ENCODE results near the gene LRRC4C. TPM values are rescaled to one million over a fixed set of nuclear protein-coding genes. Genes with fewer than 3 reads are reported as not detected.
"Not testable (repeated sequence)": the region's sequence is repeated elsewhere in the genome, so short reads cannot be mapped to it uniquely, and the experiment has no call there.

Gene LRRC4C
- polyA plus RNA-seq, 1 donor, result 3.9 TPM

DNA sequence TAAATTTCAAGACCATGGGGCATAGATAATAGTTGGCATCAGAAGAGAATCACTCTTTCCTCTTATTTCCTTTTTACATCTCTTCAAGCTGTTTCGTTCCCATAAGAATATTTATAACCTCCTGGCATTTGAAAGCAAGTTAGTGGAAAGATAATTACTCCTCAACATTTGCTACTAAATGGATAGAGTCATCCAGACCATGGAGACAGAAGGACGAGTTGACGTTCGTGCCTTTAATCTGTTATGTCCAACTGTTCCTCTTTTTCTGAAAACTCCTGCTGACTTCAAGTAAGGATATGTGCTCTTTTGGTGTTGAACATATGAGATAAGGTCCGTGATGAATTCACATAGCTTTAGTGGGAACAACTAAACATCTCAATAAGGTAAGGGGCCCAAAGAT lies 414.2 kb downstream of the LRRC4C start:
- WGBS (ENCODE audit: insufficient coverage, low lambda C conversion rate), result 60% methylated on average over 1 of the region's 5 CpGs
- H3K9me3 ChIP-seq (ENCODE audit: control insufficient read depth, low read depth, low read length), result no peaks in the 10 kb centered on the region
- H3K4me1 ChIP-seq (ENCODE audit: control insufficient read depth, insufficient read depth, low read length), result no peaks in the 10 kb centered on the region
- H3K27me3 ChIP-seq (ENCODE audit: control insufficient read depth, insufficient read depth, low read length), result no peaks in the 10 kb centered on the region
- no peak overlapping the region for H3K4me3 ChIP-seq (ENCODE audit: low read length)
- DNase-seq, result no peak
- H3K27ac ChIP-seq (ENCODE audit: low read length), result no peak overlapping the region
- no peaks in the 10 kb centered on the region for H3K36me3 ChIP-seq (ENCODE audit: control insufficient read depth, insufficient read depth, low read length)

DNA sequence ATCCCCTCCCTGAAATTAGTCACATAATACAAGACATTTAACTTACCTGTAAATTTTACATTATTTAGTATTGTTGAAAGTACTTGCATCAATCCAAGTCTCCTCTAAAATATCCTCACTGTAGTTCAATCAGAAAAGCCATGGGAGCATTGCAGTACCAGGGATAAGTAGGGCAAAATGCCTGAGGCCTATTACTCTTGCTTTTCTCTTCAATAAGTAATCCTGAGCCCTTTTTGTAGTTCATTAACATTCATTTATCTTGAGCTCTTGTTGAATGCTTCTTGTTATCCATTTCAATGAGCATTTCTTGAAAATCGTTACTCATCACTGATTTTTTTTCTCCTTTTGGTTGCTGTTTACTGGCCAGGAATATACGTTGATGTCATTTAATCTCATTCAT lies 414.7 kb downstream of the LRRC4C start:
- WGBS (ENCODE audit: insufficient coverage, low lambda C conversion rate), result 90% methylated on average over 2 of the region's 2 CpGs
- no peaks in the 10 kb centered on the region for H3K36me3 ChIP-seq (ENCODE audit: control insufficient read depth, insufficient read depth, low read length)

DNA sequence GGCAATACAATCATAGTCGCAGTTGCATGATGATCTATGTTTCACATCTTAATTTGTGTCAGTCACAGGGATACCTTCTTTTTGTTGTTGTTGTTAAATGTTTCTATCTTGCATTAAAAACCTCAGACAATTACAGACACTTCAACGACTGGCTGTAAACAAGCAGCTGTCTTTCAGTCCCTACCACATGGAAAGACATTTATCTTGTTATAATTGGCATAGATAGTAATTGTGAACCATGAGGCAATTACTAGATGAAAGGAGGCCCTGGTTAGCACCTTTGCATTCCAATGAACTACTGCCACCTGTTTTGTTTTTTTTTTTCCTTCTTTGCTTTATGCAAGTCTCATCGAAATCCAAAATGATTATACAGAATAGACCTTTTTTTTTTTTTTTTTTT lies 416.8 kb downstream of the LRRC4C start:
- WGBS (ENCODE audit: insufficient coverage, low lambda C conversion rate), result 70% methylated on average over 2 of the region's 3 CpGs
- Histone ChIP-seq H3K4me3 (ENCODE audit: low read length) (no peak overlapping the region), H3K4me1 (ENCODE audit: control insufficient read depth, insufficient read depth, low read length) (no peaks in the 10 kb centered on the region), H3K27ac (ENCODE audit: low read length) (no peak overlapping the region), H3K36me3 (ENCODE audit: control insufficient read depth, insufficient read depth, low read length) (no peaks in the 10 kb centered on the region), H3K9me3 (ENCODE audit: control insufficient read depth, low read depth, low read length) (no peaks in the 10 kb centered on the region), H3K27me3 (ENCODE audit: control insufficient read depth, insufficient read depth, low read length) (no peaks in the 10 kb centered on the region)
- no peak for DNase-seq

More for the DNA sequence above, 414.7 kb downstream of the LRRC4C start:
- Histone ChIP-seq H3K27me3 (ENCODE audit: control insufficient read depth, insufficient read depth, low read length) (no peaks in the 10 kb centered on the region), H3K4me3 (ENCODE audit: low read length) (no peak overlapping the region), H3K27ac (ENCODE audit: low read length) (no peak overlapping the region), H3K9me3 (ENCODE audit: control insufficient read depth, low read depth, low read length) (no peaks in the 10 kb centered on the region), H3K4me1 (ENCODE audit: control insufficient read depth, insufficient read depth, low read length) (no peaks in the 10 kb centered on the region)
- DNase-seq, result no peak

DNA sequence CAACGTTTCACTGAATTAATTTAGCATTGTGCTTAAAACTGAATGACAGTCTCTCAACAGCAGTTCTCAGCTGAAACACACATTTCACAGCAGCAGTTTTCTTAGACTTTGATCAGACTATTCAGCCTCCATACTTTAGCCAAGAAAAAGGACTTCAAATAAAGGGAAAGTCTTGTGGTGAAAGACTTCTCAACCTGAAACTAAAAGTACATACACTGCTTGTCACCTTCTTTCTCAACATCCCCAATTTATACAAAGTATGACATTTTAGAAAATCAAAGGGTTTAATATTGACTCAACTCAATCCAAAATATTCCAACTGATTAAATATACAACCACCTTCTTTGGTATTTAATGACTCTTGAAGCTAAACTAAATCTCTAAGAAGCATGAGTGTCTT lies 419.0 kb downstream of the LRRC4C start:
- no peaks in the 10 kb centered on the region for H3K36me3 ChIP-seq (ENCODE audit: control insufficient read depth, insufficient read depth, low read length)
- H3K4me3 ChIP-seq (ENCODE audit: low read length), result no peak overlapping the region
- no peak for DNase-seq
- no peaks in the 10 kb centered on the region for H3K9me3 ChIP-seq (ENCODE audit: control insufficient read depth, low read depth, low read length)
- no peaks in the 10 kb centered on the region for H3K4me1 ChIP-seq (ENCODE audit: control insufficient read depth, insufficient read depth, low read length)
- H3K27ac ChIP-seq (ENCODE audit: low read length), result no peak overlapping the region
- no peaks in the 10 kb centered on the region for H3K27me3 ChIP-seq (ENCODE audit: control insufficient read depth, insufficient read depth, low read length)
- no CpG with 5 or more reads among the region's 1 CpG for WGBS (ENCODE audit: insufficient coverage, low lambda C conversion rate)

DNA sequence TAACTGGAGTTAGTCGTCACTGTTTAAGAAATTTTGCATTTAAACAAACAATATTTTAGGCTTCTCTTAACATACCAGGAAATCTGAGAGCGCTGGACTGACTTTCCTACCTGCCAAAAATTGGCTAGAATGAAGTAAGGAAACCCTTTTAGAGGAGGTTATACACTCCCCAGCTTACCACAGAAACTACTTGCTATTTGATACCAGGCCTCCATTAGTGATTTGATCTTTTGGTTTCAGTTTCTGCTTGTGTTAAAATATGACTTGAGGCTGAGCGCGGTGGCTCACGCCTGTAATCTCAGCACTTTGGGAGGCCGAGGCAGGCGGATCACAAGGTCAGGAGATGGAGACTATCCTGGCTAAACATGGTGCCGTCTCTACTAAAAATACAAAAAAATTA lies 419.9 kb downstream of the LRRC4C start:
- Histone ChIP-seq H3K9me3 (ENCODE audit: control insufficient read depth, low read depth, low read length) (no peaks in the 10 kb centered on the region), H3K4me3 (ENCODE audit: low read length) (no peak overlapping the region), H3K4me1 (ENCODE audit: control insufficient read depth, insufficient read depth, low read length) (no peaks in the 10 kb centered on the region), H3K36me3 (ENCODE audit: control insufficient read depth, insufficient read depth, low read length) (no peaks in the 10 kb centered on the region), H3K27ac (ENCODE audit: low read length) (no peak overlapping the region), H3K27me3 (ENCODE audit: control insufficient read depth, insufficient read depth, low read length) (no peaks in the 10 kb centered on the region)
- no peak for DNase-seq
- WGBS (ENCODE audit: insufficient coverage, low lambda C conversion rate), result 93% methylated on average over 3 of the region's 8 CpGs

DNA sequence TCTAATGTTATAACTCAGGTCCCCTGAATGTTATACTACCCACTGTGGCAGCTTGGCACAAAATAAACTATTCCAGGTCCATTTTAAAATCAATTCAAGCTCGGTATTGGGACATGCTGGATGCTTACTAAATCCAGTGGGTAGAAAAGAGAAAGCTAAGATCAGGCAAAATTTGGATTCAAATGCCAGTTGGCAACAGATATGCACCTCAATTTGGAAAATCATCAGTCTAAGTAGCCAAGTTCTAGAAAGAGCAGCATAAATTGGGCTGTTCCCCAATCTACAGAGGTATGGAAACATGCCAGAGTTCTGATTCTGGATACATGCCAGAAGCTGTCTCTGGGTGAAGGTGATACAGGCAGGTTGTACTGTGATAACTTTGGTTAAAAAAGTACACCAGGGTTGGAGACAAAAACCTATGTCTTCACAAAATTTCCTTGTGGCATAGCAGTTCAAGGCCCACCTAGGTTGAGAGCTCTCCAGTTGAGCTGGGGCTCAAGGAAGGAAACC lies 427.8 kb downstream of the LRRC4C start:
- DNase-seq, result no peak
- no peak overlapping the region for H3K4me3 ChIP-seq (ENCODE audit: low read length)
- no peaks in the 10 kb centered on the region for H3K36me3 ChIP-seq (ENCODE audit: control insufficient read depth, insufficient read depth, low read length)
- H3K4me1 ChIP-seq (ENCODE audit: control insufficient read depth, insufficient read depth, low read length), result no peaks in the 10 kb centered on the region
- no peaks in the 10 kb centered on the region for H3K9me3 ChIP-seq (ENCODE audit: control insufficient read depth, low read depth, low read length)
- no CpG with 5 or more reads among the region's 1 CpG for WGBS (ENCODE audit: insufficient coverage, low lambda C conversion rate)
- no peak overlapping the region for H3K27ac ChIP-seq (ENCODE audit: low read length)
- no peaks in the 10 kb centered on the region for H3K27me3 ChIP-seq (ENCODE audit: control insufficient read depth, insufficient read depth, low read length)

DNA sequence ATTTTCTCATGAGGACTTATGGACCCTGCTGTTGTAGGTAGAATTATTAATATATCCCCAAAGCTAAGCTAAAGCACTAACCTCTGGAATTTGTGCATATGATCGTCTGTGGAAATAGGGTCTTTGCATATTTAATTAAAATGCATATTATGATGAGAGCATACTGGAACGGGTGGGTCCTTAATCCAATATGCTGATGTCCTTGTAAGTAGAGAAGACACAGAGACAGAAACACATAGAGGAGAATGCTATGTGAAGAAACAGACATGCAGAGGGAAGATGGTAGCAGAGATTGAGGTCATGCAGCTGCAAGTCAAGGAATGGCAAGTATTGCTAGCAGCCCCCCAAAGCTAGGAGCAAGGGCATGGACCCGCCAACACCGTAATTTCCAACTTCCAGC lies 439.2 kb downstream of the LRRC4C start:
- Histone ChIP-seq H3K4me1 (ENCODE audit: control insufficient read depth, insufficient read depth, low read length) (no peaks in the 10 kb centered on the region), H3K27ac (ENCODE audit: low read length) (no peak overlapping the region), H3K36me3 (ENCODE audit: control insufficient read depth, insufficient read depth, low read length) (no peaks in the 10 kb centered on the region), H3K9me3 (ENCODE audit: control insufficient read depth, low read depth, low read length) (peaks cover 3% of the 10 kb centered on the region), H3K4me3 (ENCODE audit: low read length) (no peak overlapping the region), H3K27me3 (ENCODE audit: control insufficient read depth, insufficient read depth, low read length) (no peaks in the 10 kb centered on the region)
- 93% methylated on average over 3 of the region's 4 CpGs for WGBS (ENCODE audit: insufficient coverage, low lambda C conversion rate)
- no peak for DNase-seq

DNA sequence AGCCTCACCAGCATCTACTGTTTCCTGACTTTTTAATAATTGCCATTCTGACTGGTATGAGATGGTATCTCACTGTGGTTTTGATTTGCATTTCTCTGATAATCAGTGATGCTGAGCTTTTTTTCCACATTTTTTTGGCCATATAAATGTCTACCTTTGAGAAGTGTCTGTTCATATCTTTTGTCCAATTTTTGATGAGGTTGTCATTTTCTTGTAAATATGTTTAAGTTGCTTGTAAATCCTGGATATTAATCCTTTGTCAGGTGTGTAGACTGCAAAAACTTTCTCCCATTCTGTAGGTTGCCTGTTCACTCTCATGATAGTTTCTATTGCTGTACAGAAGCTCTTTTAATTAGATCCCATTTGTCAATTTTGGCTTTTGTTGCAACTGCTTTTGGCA lies 439.8 kb downstream of the LRRC4C start:
- not testable (repeated sequence) for DNase-seq

DNA sequence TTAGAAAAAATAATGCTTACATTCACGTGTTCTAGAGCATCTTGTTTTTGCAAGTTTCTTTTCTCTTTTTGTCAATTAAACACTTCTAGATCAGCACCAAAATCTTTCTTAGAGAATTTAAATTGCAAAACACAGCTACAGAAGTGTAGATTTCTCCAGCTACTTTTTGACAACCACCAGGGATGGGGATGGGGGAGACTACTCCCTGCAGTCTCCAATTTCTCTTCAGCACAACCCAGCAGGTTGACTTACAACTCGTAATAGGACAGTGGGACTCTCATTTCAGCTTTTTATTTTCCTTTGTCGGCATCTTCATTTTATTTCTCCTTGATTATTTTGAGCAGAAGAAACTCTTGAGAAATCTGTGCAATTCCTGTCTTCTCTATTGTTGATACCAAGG lies 441.2 kb downstream of the LRRC4C start:
- WGBS (ENCODE audit: insufficient coverage, low lambda C conversion rate), result 41% methylated on average over 3 of the region's 3 CpGs
- Histone ChIP-seq H3K36me3 (ENCODE audit: control insufficient read depth, insufficient read depth, low read length) (no peaks in the 10 kb centered on the region), H3K27me3 (ENCODE audit: control insufficient read depth, insufficient read depth, low read length) (no peaks in the 10 kb centered on the region), H3K4me3 (ENCODE audit: low read length) (no peak overlapping the region), H3K4me1 (ENCODE audit: control insufficient read depth, insufficient read depth, low read length) (no peaks in the 10 kb centered on the region), H3K9me3 (ENCODE audit: control insufficient read depth, low read depth, low read length) (peaks cover 3% of the 10 kb centered on the region), H3K27ac (ENCODE audit: low read length) (no peak overlapping the region)
- no peak for DNase-seq

More for the DNA sequence above, 439.8 kb downstream of the LRRC4C start:
- not testable (repeated sequence) for H3K9me3 ChIP-seq (ENCODE audit: control insufficient read depth, low read depth, low read length); H3K27ac ChIP-seq (ENCODE audit: low read length); H3K4me3 ChIP-seq (ENCODE audit: low read length); H3K36me3 ChIP-seq (ENCODE audit: control insufficient read depth, insufficient read depth, low read length); H3K4me1 ChIP-seq (ENCODE audit: control insufficient read depth, insufficient read depth, low read length); H3K27me3 ChIP-seq (ENCODE audit: control insufficient read depth, insufficient read depth, low read length)

DNA sequence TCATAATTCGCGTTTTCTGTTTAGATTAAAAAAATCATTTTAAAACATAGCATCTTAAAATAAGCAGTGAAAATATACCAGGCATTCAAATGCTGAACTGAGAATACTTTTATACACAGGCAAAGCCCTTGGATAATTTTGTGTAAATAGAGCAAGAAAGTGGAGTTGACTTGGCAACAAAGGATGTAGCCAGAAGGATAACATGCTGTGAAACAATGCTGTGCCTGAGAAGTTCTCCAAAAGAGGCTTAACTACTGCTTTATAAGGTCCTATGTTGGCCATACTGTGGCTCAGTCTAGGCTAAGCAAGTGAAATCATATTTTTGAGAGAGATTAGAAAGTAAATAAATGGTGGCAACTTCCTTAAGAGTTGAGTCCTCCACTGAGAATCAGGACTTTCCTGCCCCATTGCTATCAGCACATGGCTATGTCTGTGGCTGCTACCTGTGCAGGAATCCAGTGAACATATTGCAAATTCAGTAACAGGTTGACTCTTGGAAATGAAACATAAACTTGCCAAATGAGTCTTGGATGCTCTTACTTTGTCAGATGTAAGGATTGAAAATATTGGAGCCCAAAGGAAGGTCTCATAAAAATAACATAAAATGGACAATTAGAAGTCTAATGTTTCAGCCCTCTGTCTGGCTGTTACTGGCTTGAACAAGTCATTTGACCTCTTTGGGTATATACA lies 448.9 kb downstream of the LRRC4C start:
- no peak for DNase-seq
- 88% methylated on average over 2 of the region's 2 CpGs for WGBS (ENCODE audit: insufficient coverage, low lambda C conversion rate)
- Histone ChIP-seq H3K4me1 (ENCODE audit: control insufficient read depth, insufficient read depth, low read length) (no peaks in the 10 kb centered on the region), H3K9me3 (ENCODE audit: control insufficient read depth, low read depth, low read length) (no peaks in the 10 kb centered on the region), H3K27me3 (ENCODE audit: control insufficient read depth, insufficient read depth, low read length) (no peaks in the 10 kb centered on the region), H3K4me3 (ENCODE audit: low read length) (no peak overlapping the region), H3K27ac (ENCODE audit: low read length) (no peak overlapping the region), H3K36me3 (ENCODE audit: control insufficient read depth, insufficient read depth, low read length) (no peaks in the 10 kb centered on the region)

DNA sequence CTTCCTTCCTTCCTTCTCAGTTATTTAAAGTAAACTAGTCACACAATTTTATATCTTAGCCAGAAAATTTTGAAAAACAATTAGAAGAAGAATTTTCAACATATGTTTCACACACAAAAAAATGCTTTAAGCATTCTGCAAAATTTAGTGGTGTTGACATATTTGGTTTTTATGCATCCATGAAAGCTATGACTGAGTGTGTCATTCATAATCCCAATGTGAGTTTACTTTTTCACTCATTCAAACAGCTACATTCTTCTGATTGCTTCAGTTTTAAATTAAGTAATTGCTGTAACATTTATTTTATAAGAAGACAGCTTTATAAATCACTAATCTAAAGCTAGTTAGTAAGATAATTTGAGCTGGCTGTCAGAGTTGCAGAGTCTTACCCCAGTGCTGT lies 453.5 kb downstream of the LRRC4C start:
- H3K27ac ChIP-seq (ENCODE audit: low read length), result no peak overlapping the region
- no peak for DNase-seq
- H3K27me3 ChIP-seq (ENCODE audit: control insufficient read depth, insufficient read depth, low read length), result no peaks in the 10 kb centered on the region
- H3K4me1 ChIP-seq (ENCODE audit: control insufficient read depth, insufficient read depth, low read length), result no peaks in the 10 kb centered on the region
- H3K36me3 ChIP-seq (ENCODE audit: control insufficient read depth, insufficient read depth, low read length), result no peaks in the 10 kb centered on the region
- no peak overlapping the region for H3K4me3 ChIP-seq (ENCODE audit: low read length)
- H3K9me3 ChIP-seq (ENCODE audit: control insufficient read depth, low read depth, low read length), result no peaks in the 10 kb centered on the region

Data from large intestine (tissue), 3 donors.